Measurements from ENCODE around the gene DPP4. TPM values are rescaled to one million over a fixed set of nuclear protein-coding genes. Genes with fewer than 3 reads are reported as not detected.

Gene DPP4
- total RNA-seq, 1 experiment from 2014 or later = 2.8 TPM

DNA sequence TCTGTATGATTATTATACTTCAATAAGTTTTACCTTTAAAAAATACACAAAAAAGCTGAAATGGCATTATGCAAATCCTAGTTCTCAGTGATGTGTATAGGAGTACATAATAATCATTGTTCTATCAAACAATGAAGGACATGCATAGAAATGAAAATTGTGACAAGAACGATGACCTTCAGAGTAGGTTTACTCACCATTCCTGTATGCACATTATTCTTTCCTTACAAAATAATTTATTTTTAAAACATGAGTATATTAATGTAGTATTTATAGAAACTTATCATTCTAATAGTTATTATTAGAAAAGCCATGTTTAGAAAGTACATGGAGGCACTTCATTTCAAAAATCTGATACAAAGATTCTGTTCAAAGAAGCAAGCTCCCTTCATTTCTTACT, 32.7 kb upstream of the DPP4 start:
- no peak overlapping the region for H4K5ac ChIP-seq (ENCODE audit: insufficient read length, low read depth, low read length)
- peaks cover 3% of the 10 kb centered on the region; the same call in 1 of the 2 replicates for H3K27me3 Mint-ChIP-seq (ENCODE audit: low read depth)

More for the DNA sequence above, 32.7 kb upstream of the DPP4 start:
- H3K27ac ChIP-seq (ENCODE audit: insufficient read length, low read depth, low read length) = no peak overlapping the region
- TF ChIP-seq CTCF (conservative IDR thresholded peaks at IDR 0.05) = no peak
- no peaks in the 10 kb centered on the region for H3K9me3 Mint-ChIP-seq
- H3K36me3 Mint-ChIP-seq (ENCODE audit: insufficient read depth in 1 of 3, low read depth in 3 of 3) = no peaks in the 10 kb centered on the region; a peak in 1 of 7 replicates
- no peak overlapping the region for H4K91ac ChIP-seq (ENCODE audit: insufficient read length, low read depth, low read length)
- no peak overlapping the region for H3K27ac Mint-ChIP-seq
- H3K4me3 Mint-ChIP-seq = no peak overlapping the region
- no peak overlapping the region for H2BK15ac ChIP-seq (ENCODE audit: low read depth, low read length)
- no peak overlapping the region for H2BK20ac ChIP-seq (ENCODE audit: low read depth, low read length, poor library complexity, severe bottlenecking)
- no peak overlapping the region for H2AFZ ChIP-seq (ENCODE audit: low read length)
- H2AK5ac ChIP-seq (ENCODE audit: insufficient read length, low read length) = no peak overlapping the region
- no peaks in the 10 kb centered on the region for H3K4me1 ChIP-seq (ENCODE audit: insufficient read depth, low read length)
- WGBS (ENCODE audit: extremely low coverage, insufficient read length, low lambda C conversion rate) = no CpG with 5 or more reads among the region's 1 CpG
- no peak overlapping the region for H3K23ac ChIP-seq (ENCODE audit: insufficient read length, low read depth, low read length)
- H3K79me2 ChIP-seq (ENCODE audit: insufficient read depth, low read length) = no peaks in the 10 kb centered on the region
- H4K20me1 ChIP-seq (ENCODE audit: control insufficient read depth, insufficient read depth, insufficient read length) = no peaks in the 10 kb centered on the region
- H3K9ac ChIP-seq (ENCODE audit: extremely low read depth, insufficient read length, low read length) = no peak overlapping the region
- DNase-seq = no peak
- H3K4me2 ChIP-seq (ENCODE audit: insufficient read depth, insufficient read length, low read length) = no peak overlapping the region
- no peak overlapping the region for H4K8ac ChIP-seq (replicated peaks; ENCODE audit: insufficient read length, low read depth, low read length)
- H2BK120ac ChIP-seq (ENCODE audit: low read depth, low read length, poor library complexity, severe bottlenecking) = no peak overlapping the region
- H3K4me1 Mint-ChIP-seq = no peaks in the 10 kb centered on the region
- no peaks in the 10 kb centered on the region for H3K79me1 ChIP-seq (ENCODE audit: insufficient read depth, low read depth, low read length, poor library complexity, severe bottlenecking)
- H3K23me2 ChIP-seq (ENCODE audit: insufficient read length, low read depth, low read length, poor library complexity, severe bottlenecking) = no peaks in the 10 kb centered on the region
- H3T11ph ChIP-seq (ENCODE audit: low read length) = no peak overlapping the region
- no peaks in the 10 kb centered on the region for H3K27me3 ChIP-seq (ENCODE audit: insufficient read depth, low read length)
- no peak overlapping the region for H3K56ac ChIP-seq (ENCODE audit: insufficient read length, low read depth, low read length)
- no peak overlapping the region for H2BK5ac ChIP-seq (ENCODE audit: insufficient read length, low read length)
- no peak overlapping the region for H3K14ac ChIP-seq (ENCODE audit: insufficient read depth, low read length)
- H3K18ac ChIP-seq (ENCODE audit: insufficient read length, low read depth, low read length) = no peak overlapping the region
- H2BK12ac ChIP-seq (ENCODE audit: insufficient read length, low read depth, low read length) = no peak overlapping the region
- no peaks in the 10 kb centered on the region for H3K9me3 ChIP-seq (ENCODE audit: control insufficient read depth, low read depth, low read length)
- no peak overlapping the region for H3K4ac ChIP-seq (ENCODE audit: low read depth, low read length)

All from H9 (cell line).